Measurements from ENCODE around the gene RPGRIP1L. TPM values are rescaled to one million over a fixed set of nuclear protein-coding genes. Genes with fewer than 3 reads are reported as not detected.

Gene RPGRIP1L
- total and polyA plus RNA-seq, 2 of the 13 experiments (the other 11 are each of a cell fraction or from before 2014, with no cell fraction given), result 5.0 to 13.5 TPM

DNA sequence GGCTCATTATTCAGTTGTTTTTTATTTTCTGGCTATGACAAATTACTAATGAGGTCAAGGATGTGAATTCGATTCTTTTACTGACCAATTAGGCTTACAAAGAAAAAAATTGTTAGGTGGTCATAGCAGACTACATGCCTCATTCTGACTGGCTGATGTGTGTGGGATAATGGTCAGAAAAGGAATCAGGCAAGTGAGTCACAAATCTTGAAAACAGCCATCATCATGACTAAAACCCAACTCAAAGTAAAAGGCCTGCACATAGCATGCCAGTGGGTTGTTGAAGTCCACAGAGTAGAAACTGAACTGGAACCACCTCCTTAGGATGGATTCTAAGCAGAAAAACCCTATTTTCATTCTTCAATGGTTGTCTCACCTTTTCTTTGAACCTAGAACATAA is 8.6 kb downstream of the RPGRIP1L start:
- intact Hi-C loops (cut with micrococcal nuclease; ENCODE audit: unreplicated experiment), result no loop called here
- H3K79me2 ChIP-seq (ENCODE audit: insufficient read depth, low read length), result no peaks in the 10 kb centered on the region
- no peak for FAIRE-seq
- H3K27me3 ChIP-seq (ENCODE audit: control insufficient read depth in 1 of 2, insufficient read depth in 2 of 2, low read length in 2 of 2), result no peaks in the 10 kb centered on the region
- BruUV-seq (replicated peaks), result no TSS peak
- no peak for DNase-seq (ENCODE audit: low spot score)
- no peaks in the 10 kb centered on the region for H3K4me1 ChIP-seq (ENCODE audit: insufficient read depth, low read length)
- peaks cover 0 to 10% of the 10 kb centered on the region in 2 experiments; a peak in 3 of 5 replicates for H3K36me3 ChIP-seq (replicated peaks in 1 of 2; ENCODE audit: control insufficient read depth in 1 of 2, insufficient read depth in 2 of 2, low read length in 2 of 2)
- in situ Hi-C loops (cut with HindIII; ENCODE audit: extremely low pct_ligation_motif_present, low pct_unique_long_range_greater_than_20kb), result no loop called here
- ChIA-PET CTCF (ENCODE audit: low intra/inter-chr PET ratio, low total read pairs) (no interaction called here), POLR2A (no interaction called here)
- H3K9ac ChIP-seq (ENCODE audit: insufficient read depth, low read depth, low read length), result no peak overlapping the region
- no peak overlapping the region for H3K27ac ChIP-seq (ENCODE audit: extremely low read length, insufficient read depth, low read length)
- no peak overlapping the region for H2AFZ ChIP-seq (ENCODE audit: low read length)
- 0 out of 2 replicates have a peak, but pooled peaks have one; percentile 6 for TF ChIP-seq CREB1 (IDR thresholded peaks at IDR 0.05)
- TF ChIP-seq CREB1 (CRISPR knock-in tag; IDR thresholded peaks at IDR 0.05), result no peak
- TF ChIP-seq EP300 (IDR thresholded peaks at IDR 0.05; ENCODE audit: low read depth in 2 of 2, low read length in 2 of 2), result no peak
- TF ChIP-seq EP300 (CRISPR knock-in tag; IDR thresholded peaks at IDR 0.05; ENCODE audit: borderline replicate concordance), result no peak
- no peaks in the 10 kb centered on the region for H3K9me3 ChIP-seq (ENCODE audit: low read length)
- no peaks in the 10 kb centered on the region for H4K20me1 ChIP-seq (ENCODE audit: insufficient read depth, low read length)
- no peak for ATAC-seq
- no peak overlapping the region for H3K4me2 ChIP-seq (ENCODE audit: low read depth, low read length)
- no peak overlapping the region for H3K4me3 ChIP-seq (replicated peaks in 1 of 3; ENCODE audit: insufficient read depth in 1 of 3, low read depth in 2 of 3, low read length in 3 of 3)
- WGBS (ENCODE audit: low lambda C conversion rate), result 91% methylated on average over 1 of the region's 1 CpG

DNA sequence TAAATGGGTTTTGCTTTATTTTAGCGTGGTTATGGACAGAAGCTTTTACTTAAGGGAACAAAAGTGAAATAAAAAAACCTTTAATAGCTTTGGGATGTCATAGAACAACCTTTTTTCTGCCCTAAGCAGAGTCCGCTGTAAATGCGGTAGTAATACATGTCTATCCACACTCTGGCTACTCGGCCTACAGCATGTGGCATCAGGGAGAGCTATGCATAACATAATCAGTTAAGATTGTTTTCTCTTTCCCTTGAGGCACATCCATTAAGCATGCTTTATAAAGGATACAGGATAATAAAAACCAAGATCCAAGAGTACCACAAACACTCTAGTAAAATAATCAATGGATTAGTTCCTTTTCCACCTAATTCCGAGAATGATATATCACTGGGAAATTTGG is 10.3 kb downstream of the RPGRIP1L start:
- in situ Hi-C loops (cut with HindIII; ENCODE audit: extremely low pct_ligation_motif_present, low pct_unique_long_range_greater_than_20kb), result no loop called here
- no peak for TF ChIP-seq HHEX (CRISPR knock-in tag; IDR thresholded peaks at IDR 0.05)
- TF ChIP-seq ZNF3 (CRISPR knock-in tag; IDR thresholded peaks at IDR 0.05), result no peak
- no peak for TF ChIP-seq KLF11 (CRISPR knock-in tag; IDR thresholded peaks at IDR 0.05)
- TF ChIP-seq NR1H2 (CRISPR knock-in tag; IDR thresholded peaks at IDR 0.05; ENCODE audit: borderline replicate concordance, low read depth), result no peak
- TF ChIP-seq, protein P1, sequence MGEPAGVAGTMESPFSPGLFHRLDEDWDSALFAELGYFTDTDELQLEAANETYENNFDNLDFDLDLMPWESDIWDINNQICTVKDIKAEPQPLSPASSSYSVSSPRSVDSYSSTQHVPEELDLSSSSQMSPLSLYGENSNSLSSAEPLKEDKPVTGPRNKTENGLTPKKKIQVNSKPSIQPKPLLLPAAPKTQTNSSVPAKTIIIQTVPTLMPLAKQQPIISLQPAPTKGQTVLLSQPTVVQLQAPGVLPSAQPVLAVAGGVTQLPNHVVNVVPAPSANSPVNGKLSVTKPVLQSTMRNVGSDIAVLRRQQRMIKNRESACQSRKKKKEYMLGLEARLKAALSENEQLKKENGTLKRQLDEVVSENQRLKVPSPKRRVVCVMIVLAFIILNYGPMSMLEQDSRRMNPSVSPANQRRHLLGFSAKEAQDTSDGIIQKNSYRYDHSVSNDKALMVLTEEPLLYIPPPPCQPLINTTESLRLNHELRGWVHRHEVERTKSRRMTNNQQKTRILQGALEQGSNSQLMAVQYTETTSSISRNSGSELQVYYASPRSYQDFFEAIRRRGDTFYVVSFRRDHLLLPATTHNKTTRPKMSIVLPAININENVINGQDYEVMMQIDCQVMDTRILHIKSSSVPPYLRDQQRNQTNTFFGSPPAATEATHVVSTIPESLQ (CRISPR knock-in tag; conservative IDR thresholded peaks at IDR 0.05), result no peak
- TF ChIP-seq PTBP1 (IDR thresholded peaks at IDR 0.05; ENCODE audit: low read depth, low read length, poor library complexity, severe bottlenecking), result no peak
- no peak for TF ChIP-seq ZBTB7B (CRISPR knock-in tag; IDR thresholded peaks at IDR 0.05)
- no peak for TF ChIP-seq ZNF800 (CRISPR knock-in tag; IDR thresholded peaks at IDR 0.05)

More for the DNA sequence above, 10.3 kb downstream of the RPGRIP1L start:
- Histone ChIP-seq H3K9me3 (ENCODE audit: low read length) (no peaks in the 10 kb centered on the region), H3K27me3 (ENCODE audit: control insufficient read depth in 1 of 2, insufficient read depth in 2 of 2, low read length in 2 of 2) (no peaks in the 10 kb centered on the region), H2AFZ (ENCODE audit: low read length) (no peak overlapping the region), H3K27ac (ENCODE audit: extremely low read length, insufficient read depth, low read length) (no peak overlapping the region), H3K4me3 (replicated peaks in 1 of 3; ENCODE audit: insufficient read depth in 1 of 3, low read depth in 2 of 3, low read length in 3 of 3) (no peak overlapping the region), H3K4me2 (ENCODE audit: low read depth, low read length) (no peak overlapping the region), H3K4me1 (ENCODE audit: insufficient read depth, low read length) (no peaks in the 10 kb centered on the region), H4K20me1 (ENCODE audit: insufficient read depth, low read length) (no peaks in the 10 kb centered on the region), H3K9ac (ENCODE audit: insufficient read depth, low read depth, low read length) (no peak overlapping the region), H3K36me3 (replicated peaks in 1 of 2; ENCODE audit: control insufficient read depth in 1 of 2, insufficient read depth in 2 of 2, low read length in 2 of 2) (peaks cover 0 to 10% of the 10 kb centered on the region in 2 experiments; a peak in 3 of 5 replicates), H3K79me2 (ENCODE audit: insufficient read depth, low read length) (no peaks in the 10 kb centered on the region)
- intact Hi-C loops (cut with micrococcal nuclease; ENCODE audit: unreplicated experiment), result no loop called here
- WGBS (ENCODE audit: low lambda C conversion rate), result 92% methylated on average over 5 of the region's 5 CpGs
- ATAC-seq (no peak), FAIRE-seq (no peak), DNase-seq (ENCODE audit: low spot score) (no peak)
- ChIA-PET POLR2A (no interaction called here), CTCF (ENCODE audit: low intra/inter-chr PET ratio, low total read pairs) (no interaction called here)
- BruUV-seq (replicated peaks), result no TSS peak
